Esophagus muscularis mucosa (tissue), 4 donors: Measurements from ENCODE around the gene CSNK1G1. TPM values are rescaled to one million over a fixed set of nuclear protein-coding genes. Genes with fewer than 3 reads are reported as not detected.

Experiments used
- DNase-seq: peaks from one replicate; pipeline ENCODE4 v3.0.0-alpha.2; 2017; ENCODE audit errors: extremely low spot score
- H3K27ac ChIP-seq, 4 donors: fragments of 200-600 bp; sonication (generic); replicated peaks in 1 of 4; 1 replicate in 3 of 4; 2 replicates in 1 of 4; pipeline ENCODE4 v1.5.1; 2016 to 2019; ENCODE audit warnings: mild to moderate bottlenecking in 1 of 4
- H3K27me3 ChIP-seq, 4 donors: fragments of 200-600 bp; sonication (generic); one replicate each; pipeline versions ENCODE4 v1.5.1 to v1.6.0; 2016 to 2019
- H3K36me3 ChIP-seq, 4 donors: fragments of 200-600 bp; sonication (generic); one replicate each; pipeline ENCODE4 v1.5.1; 2016 to 2019
- H3K4me1 ChIP-seq, 4 donors: fragments of 200-600 bp; sonication (generic); one replicate each; pipeline ENCODE4 v1.5.1; 2016 to 2019
- H3K4me3 ChIP-seq, 4 donors: fragments of 200-600 bp; sonication (generic); 1 replicate in 2 of 4; 2 replicates in 2 of 4; pipeline ENCODE4 v1.5.1; 2016 to 2019; ENCODE audit warnings: mild to moderate bottlenecking in 4 of 4, moderate library complexity in 1 of 4
- H3K9me3 ChIP-seq, 4 donors: fragments of 200-600 bp; sonication (generic); 1 replicate in 3 of 4; 2 replicates in 1 of 4; pipeline ENCODE4 v1.5.1; 2016 to 2019
- CTCF ChIP-seq, 3 experiments: fragments of 200-600 bp in 2 of 3; fragments of 450-650 bp in 1 of 3; sonication (generic) in 2 of 3; IDR thresholded peaks; one replicate each; pipeline ENCODE4 v1.5.1; 2017 to 2019; ENCODE audit warnings: antibody characterized with exemption in 3 of 3, mild to moderate bottlenecking in 2 of 3, moderate library complexity in 1 of 3
- EP300 ChIP-seq: sonication (generic); formaldehyde crosslinking; IDR thresholded peaks from one replicate; pipeline ENCODE4 v1.6.1; 2017; ENCODE audit warnings: antibody characterized with exemption
- POLR2A ChIP-seq: fragments of 450-650 bp; IDR thresholded peaks from one replicate; pipeline ENCODE4 v1.6.1; 2017; ENCODE audit warnings: antibody characterized with exemption, moderate library complexity, mild to moderate bottlenecking, low read depth
- POLR2AphosphoS5 ChIP-seq, 2 donors: sonication (generic); formaldehyde crosslinking; IDR thresholded peaks; one replicate each; pipeline ENCODE4 v1.6.1; 2017; ENCODE audit warnings: antibody characterized with exemption in 2 of 2
- WGBS: methylation state at CpG from one replicate; pipeline ENCODE4 v1.1.5; 2018; 5-methylcytosine and 5-hydroxymethylcytosine counted together
- intact Hi-C: fragments of 100-400 bp; cut with DNase I; formaldehyde crosslinking; loops from one replicate; pipeline ENCODE4 v1.15.1; 2023
- total RNA-seq, 4 donors: library from RNA; depleted of rRNA; stranded (reverse); fragments of >200 nt; gene quantifications; one replicate each; pipeline versions ENCODE4 v1.1.0 to v1.2.1, GENCODE V29; 2016

CSNK1G1 gene
- total RNA-seq, 4 donors from 2014 or later = 9.1 to 11.2 (median 10.1) TPM

- no peak for TF ChIP-seq EP300
- TF ChIP-seq CTCF (IDR thresholded peaks at IDR 0.05) = no peak
- TF ChIP-seq POLR2AphosphoS5 (IDR thresholded peaks at IDR 0.05) = no peak
- TF ChIP-seq POLR2A = no peak
- DNase-seq = no peak
- intact Hi-C loops = no loop called here
Observed at GRCh38 chr15:64286473-64286872, 69.5 kb downstream of the CSNK1G1 start.

GRCh38 chr15:64285871-64286270 is 70.1 kb downstream of the CSNK1G1 start:
- intact Hi-C loops = no loop called here
- TF ChIP-seq POLR2A (no peak), CTCF (IDR thresholded peaks at IDR 0.05) (no peak), EP300 (no peak), POLR2AphosphoS5 (IDR thresholded peaks at IDR 0.05) (no peak)
- Histone ChIP-seq H3K4me3 (no peak overlapping the region), H3K27me3 (no peaks in the 10 kb centered on the region), H3K4me1 (peaks cover 0 to 10% (median 1%) of the 10 kb centered on the region in 4 donors), H3K27ac (no peak overlapping the region), H3K36me3 (no peaks in the 10 kb centered on the region), H3K9me3 (no peaks in the 10 kb centered on the region)
- WGBS = 82% methylated on average over 7 of the region's 7 CpGs
- no peak for DNase-seq

More at GRCh38 chr15:64286473-64286872, 69.5 kb downstream of the CSNK1G1 start:
- Histone ChIP-seq H3K36me3 (no peaks in the 10 kb centered on the region), H3K27me3 (no peaks in the 10 kb centered on the region), H3K4me1 (peaks cover 0 to 10% (median 1%) of the 10 kb centered on the region in 4 donors), H3K4me3 (no peak overlapping the region), H3K9me3 (no peaks in the 10 kb centered on the region), H3K27ac (no peak overlapping the region)

DNA sequence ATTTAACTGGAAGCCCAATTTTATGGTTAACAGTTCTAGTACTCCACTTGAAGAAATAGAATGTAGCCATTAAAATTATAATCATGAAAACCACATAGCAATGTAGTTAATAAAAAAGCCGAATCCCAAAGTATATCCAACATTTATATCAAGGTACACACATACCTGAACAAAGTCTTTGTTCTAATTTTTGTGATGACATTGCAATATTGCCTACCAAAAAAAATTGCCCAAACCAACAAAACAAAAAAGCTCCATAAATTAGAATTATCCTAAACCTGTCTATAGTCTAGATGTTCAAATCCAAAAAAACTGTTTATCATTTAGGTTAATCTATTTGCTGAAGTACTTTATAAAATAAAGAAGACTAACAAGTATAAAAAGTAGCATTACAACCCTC is 70.8 kb downstream of the CSNK1G1 start:
- WGBS = 100% methylated on average over 1 of the region's 1 CpG
- DNase-seq = no peak
- Histone ChIP-seq H3K27ac (no peak overlapping the region), H3K4me3 (no peak overlapping the region), H3K9me3 (no peaks in the 10 kb centered on the region), H3K27me3 (no peaks in the 10 kb centered on the region), H3K36me3 (no peaks in the 10 kb centered on the region), H3K4me1 (peaks cover 0 to 10% (median 1%) of the 10 kb centered on the region in 4 donors)
- TF ChIP-seq POLR2A (no peak), POLR2AphosphoS5 (IDR thresholded peaks at IDR 0.05) (no peak), CTCF (IDR thresholded peaks at IDR 0.05) (no peak), EP300 (no peak)
- intact Hi-C loops = no loop called here

DNA sequence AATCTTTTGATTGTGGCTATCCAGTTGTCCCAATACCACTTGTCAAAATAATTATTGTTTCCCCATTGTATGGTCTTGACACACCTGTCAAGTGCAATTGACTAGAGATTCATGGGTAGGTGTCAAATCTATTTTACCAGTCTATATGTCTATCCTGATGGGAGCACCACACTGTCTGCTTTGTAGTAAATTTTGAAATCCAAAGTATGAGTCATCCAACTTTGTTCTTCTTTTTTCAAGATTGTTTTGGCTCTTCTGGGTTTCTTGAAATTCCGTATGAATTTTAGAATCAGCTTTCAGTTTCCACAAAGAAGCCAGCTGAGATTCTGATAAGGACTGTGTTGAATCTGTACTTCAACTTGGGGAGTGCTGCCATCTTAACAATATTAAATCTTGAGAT is 71.9 kb downstream of the CSNK1G1 start:
- WGBS = 52% methylated on average over 1 of the region's 1 CpG
- H3K4me3 ChIP-seq = no peak overlapping the region
- no peak overlapping the region for H3K27ac ChIP-seq
- H3K9me3 ChIP-seq = no peaks in the 10 kb centered on the region
- intact Hi-C loops = no loop called here
- peaks cover 0 to 10% (median 1%) of the 10 kb centered on the region in 4 donors for H3K4me1 ChIP-seq
- no peak for DNase-seq
- no peaks in the 10 kb centered on the region for H3K27me3 ChIP-seq
- TF ChIP-seq EP300 = no peak
- peaks cover 0 to 7% (median 0%) of the 10 kb centered on the region in 4 donors for H3K36me3 ChIP-seq

DNA sequence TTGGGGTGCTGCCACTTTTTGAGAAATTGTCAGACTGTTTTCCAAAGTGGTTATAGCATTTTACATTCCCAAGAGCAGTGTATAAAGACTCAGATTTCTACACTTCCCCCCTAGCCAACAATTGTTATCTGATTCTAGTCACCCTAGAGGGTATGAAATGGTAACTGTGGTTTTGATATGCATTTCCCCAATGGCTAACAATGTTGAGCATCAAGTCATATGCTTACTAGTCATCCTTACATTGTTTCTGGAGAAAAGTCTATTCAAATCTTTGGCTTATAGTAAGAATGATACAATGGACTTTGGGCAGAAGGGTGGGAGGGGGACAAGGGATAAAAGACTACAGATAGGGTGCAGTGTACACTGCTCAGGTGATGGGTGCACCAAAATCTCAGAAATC is 73.3 kb downstream of the CSNK1G1 start:
- intact Hi-C loops = no loop called here
- Histone ChIP-seq H3K4me1 (peaks cover 0 to 8% (median 1%) of the 10 kb centered on the region in 4 donors), H3K27me3 (no peaks in the 10 kb centered on the region), H3K36me3 (peaks cover 0 to 8% (median 0%) of the 10 kb centered on the region in 4 donors), H3K9me3 (no peaks in the 10 kb centered on the region), H3K27ac (no peak overlapping the region), H3K4me3 (no peak overlapping the region)
- TF ChIP-seq POLR2A (no peak), POLR2AphosphoS5 (IDR thresholded peaks at IDR 0.05) (no peak), EP300 (no peak)
- no peak for DNase-seq

DNA sequence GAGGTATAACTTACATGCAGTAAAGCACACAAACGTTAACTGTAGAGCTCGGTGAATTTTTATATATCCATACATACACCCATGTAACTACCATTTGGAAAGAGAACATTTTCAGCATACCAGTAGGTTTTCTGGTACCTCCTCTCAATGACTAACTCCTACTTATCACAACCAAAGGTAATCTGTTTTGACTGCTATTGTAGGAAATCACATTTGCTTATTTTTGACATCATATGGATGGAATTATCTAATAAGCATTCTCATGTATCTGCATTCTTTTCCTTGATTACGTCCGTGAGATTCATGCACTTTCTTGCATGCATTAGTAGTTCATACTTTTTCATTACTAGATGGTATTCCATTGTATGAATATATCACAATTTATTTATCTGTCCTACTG is 76.8 kb downstream of the CSNK1G1 start:
- no peak for TF ChIP-seq CTCF (IDR thresholded peaks at IDR 0.05)
- no peak for TF ChIP-seq POLR2AphosphoS5 (IDR thresholded peaks at IDR 0.05)
- TF ChIP-seq POLR2A = no peak
- no peak for TF ChIP-seq EP300
- intact Hi-C loops = no loop called here
- H3K4me3 ChIP-seq = no peak overlapping the region
- WGBS = 92% methylated on average over 4 of the region's 4 CpGs
- H3K9me3 ChIP-seq = no peaks in the 10 kb centered on the region
- H3K4me1 ChIP-seq = peaks cover 4 to 8% (median 6%) of the 10 kb centered on the region in 4 donors
- H3K27ac ChIP-seq = no peak overlapping the region
- DNase-seq = no peak
- peaks cover 0 to 8% (median 0%) of the 10 kb centered on the region in 4 donors for H3K36me3 ChIP-seq
- no peaks in the 10 kb centered on the region for H3K27me3 ChIP-seq
